GM19099 (cell line): Measurements from ENCODE around the gene TRMT2A.

ENCODE experiments used
- POLR2A ChIP-seq: IDR thresholded peaks from 3 replicates; pipeline ENCODE4 v1.6.1; 2011; ENCODE audit warnings: low read depth; ENCODE audit not compliant: insufficient read length; ENCODE audit errors: extremely low read depth

The TRMT2A gene

DNA sequence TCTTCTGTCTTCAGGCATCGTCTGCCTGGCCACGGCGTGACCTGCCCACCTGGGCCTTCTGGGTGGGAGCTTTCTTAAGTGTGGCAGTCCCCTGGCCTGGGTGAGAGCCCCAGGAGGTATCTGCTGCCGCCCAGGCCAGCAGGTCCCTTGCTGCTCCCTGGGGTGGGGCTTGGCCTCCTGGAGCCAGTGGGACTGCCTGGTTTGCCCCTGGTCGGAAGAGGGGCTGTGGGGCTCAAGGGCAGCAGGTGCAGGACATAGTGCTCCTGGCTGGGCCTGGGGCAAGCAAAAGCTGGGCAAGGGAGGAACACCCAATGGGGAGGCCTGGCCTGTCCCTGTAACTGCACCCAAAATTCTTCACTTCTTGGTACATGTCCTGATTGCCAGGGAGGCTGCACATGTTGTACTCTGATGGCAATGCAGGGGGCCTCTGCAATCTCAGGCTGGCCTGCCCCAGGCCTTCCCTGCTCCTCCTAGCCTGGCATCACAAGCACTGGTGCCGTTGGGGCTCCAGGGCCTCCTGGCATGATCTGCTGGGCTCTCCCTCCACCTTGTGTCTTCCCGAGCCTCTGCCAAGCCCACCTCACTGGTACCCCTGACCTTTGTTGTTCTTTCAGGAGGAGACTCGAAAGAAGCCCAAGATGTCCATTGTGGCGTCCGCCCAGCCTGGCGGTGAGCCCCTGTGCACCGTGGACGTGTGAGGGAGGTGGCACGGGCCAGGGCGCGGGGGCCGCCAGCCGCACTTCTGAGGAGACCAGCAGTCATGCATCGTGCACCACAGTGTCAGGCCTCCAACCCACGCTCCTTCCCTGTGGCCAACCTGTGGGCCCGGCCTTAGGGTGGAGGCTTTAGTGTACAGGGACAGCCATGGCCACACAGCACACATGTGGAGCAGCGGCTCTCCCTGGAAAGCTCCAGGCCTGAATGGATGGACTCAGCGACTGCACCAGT lies 7.3 kb downstream of the TRMT2A start:
- TF ChIP-seq POLR2A = no peak

DNA sequence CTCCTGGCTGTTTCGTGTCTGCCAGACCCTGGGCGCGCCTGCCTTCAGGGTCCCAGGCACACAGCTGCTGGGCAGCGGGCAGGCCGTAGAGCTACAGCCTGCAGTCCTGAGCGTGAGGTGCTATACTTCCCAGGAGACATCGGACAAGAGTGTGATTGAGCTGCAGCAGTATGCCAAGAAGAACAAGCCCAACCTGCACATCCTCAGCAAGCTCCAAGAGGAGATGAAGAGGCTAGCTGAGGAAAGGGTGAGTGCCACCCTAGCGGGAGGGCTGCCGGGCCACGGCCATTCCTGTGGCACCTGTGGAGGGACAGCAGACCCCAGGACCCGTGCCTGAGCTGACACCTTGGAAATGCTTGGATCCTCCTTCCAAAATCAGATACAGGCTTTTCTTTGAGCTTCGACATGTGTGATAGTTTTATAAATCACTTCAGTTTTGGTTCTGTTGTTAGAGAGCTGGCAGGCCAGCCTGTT lies 8.2 kb downstream of the TRMT2A start:
- TF ChIP-seq POLR2A = no peak

DNA sequence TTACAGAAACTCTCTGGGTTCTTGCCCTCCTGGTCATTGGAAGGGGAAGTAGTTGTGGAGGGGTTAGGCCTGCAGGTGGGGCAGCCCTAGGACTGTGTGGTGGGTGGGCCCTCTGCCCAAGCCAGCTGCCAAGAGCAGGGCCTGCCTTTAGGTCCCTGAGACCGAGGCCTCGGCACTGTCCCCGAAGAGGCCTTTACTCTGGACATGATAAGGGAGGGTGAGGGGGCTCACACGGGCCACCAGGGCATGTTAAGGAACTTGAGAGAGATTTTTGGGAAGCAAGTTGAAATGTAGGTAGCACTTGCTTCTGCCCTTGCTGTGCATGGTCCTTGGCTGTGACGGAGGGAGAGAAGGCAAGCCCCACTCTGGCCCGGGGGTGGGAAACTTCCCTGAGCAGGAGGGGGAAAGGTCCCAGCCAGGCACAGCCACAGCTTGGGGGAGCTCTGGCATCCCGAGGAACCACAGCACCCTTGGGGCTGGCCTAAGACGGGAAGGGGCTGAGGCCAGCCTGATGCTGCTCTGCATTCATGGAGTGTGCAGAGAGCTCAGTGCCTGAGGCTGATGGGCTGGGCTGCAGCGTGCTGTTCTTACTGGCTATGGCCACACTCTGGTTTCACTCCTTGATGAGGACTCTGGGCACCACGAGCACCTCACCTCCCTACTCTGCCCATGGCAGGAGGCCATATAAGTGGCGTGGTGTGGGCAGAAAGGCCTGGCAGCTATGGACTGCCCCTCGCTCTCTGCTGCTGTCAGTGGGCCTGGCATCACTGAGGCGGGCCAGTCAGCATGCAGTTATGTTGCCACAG lies 8.9 kb downstream of the TRMT2A start:
- TF ChIP-seq POLR2A = no peak

DNA sequence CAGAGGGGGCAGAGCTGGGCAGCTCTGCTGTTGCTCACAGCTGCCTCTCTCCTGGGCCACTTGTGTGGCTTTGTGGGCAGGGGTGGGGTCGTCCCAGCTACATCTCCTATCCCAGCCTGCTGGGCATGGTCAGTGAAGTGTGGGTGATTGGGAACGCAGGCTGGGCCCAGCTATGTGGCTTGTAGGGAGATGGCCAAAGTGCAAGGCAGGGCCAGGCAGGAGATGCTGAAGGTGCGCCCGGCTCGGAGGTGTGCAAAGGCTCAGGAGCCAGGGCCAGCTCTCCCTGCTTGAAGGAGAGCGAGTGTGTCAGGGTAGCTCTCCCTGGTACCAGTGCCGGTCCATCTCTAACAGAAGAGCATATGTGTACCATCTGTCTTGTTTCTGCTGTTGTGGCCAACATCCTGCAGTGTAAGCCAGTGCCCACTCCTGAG lies 9.5 kb downstream of the TRMT2A start:
- TF ChIP-seq POLR2A = no peak

DNA sequence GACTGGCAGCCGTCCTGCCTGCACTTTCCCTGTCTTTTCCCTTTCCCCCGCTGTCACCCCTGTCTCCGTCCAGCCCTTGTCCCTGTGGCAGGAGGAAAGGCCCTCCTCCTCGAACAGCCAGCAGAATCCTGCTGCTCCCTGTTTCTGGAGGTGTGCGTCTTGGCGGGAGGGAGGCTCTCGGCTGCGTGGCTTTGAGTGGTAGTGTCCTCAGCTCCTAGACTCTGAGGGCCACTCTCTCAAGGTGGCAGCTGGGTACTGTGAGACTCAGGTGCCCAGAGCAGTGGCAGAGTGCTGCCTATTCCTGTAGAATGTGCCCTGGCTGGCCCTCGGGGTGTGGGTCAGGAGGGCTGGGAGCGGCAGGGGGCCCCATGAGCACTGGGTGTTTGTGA lies 10.2 kb downstream of the TRMT2A start:
- no peak for TF ChIP-seq POLR2A

DNA sequence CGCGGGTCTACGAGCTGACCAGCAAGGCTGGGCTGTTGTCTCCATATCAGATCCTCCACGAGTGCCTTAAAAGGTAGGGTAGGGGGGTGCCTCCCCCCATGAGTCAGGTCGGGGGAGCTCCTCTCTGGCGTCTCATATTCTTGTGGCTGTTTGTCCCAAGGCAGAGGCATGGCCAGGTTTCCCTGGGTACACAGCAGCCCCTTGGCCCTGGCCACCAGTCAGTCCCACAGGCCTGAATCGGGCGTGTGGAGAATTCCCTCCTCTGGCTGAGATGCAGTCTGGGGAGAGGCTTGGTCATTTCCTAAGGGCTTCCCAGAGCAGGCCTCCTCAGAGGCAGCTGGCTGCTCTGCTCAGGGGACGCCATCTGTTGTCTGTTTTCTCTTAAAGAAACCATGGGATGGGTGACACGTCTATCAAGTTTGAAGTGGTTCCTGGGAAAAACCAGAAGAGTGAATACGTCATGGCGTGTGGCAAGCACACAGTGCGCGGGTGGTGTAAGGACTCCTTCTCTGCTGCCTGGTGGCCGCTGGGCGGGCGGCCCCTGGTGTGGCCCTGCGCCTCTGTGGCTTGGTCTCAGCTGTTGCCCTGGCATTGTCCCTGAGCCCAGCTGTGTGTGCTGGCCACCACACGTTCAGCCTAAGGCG lies 10.7 kb downstream of the TRMT2A start:
- no peak for TF ChIP-seq POLR2A

DNA sequence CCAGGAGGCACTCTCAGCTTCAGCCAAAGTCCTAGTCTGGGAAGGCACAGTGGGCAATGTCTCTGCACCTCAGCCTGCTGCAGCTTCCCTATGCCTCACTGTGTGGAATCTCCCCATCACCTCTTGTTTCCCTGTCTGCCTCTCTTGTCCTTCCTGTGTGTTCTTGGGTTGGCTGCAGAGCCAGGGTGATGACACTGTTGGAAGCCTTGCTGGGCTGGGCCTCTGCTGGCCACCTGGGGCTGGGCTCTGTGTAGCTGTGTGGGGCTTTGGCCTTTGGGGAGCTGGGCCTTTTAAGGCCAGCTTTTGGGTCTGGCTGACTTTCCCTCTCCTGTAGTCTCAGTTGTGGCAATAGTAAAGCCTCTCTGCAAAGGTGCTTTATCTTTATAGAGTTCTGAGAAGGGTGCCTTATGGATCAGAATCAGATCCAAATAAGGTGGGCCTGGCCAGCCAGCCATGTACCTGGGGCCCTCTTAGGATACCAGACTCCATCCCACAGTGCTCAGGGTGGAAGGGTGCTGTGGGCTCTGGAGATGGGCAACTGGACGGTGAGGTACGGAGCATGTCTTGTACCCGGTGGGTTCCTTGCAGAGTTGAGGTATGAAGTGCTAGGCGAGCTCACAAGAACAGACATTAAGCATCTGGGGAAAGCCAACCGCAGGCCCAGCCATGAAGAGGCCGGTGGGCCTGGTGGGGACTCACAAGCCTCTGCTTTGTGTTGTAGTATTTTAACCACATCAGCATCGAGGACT lies 11.4 kb downstream of the TRMT2A start:
- TF ChIP-seq POLR2A = no peak

DNA sequence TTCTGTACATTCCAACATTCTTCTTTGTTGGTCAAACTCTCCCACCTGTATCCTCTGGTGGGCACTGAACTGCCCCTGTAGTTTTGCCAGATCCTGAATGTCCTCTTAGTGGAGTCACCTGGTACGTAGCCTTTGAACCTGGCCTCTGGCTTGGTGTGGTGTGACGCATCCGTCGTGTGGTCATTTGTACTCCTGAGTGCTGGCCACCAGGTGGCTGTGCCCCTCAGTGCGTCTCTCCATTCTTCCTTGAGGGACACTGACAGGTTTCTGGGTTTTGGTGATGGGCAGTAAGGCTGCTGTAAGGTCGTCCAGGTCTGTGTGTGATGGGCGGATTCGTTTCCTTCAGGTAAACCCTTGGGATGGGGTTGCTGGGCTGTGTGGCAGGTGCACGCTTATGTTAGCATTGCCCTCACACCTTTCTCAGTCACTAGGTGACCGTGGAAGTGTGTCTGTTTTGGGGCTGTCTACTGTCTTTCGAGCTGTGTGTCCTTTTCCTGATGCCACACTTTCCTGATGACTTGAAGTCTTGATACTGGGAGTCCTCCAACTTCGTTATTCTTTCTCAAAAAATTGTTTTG lies 14.7 kb downstream of the TRMT2A start:
- no peak for TF ChIP-seq POLR2A

DNA sequence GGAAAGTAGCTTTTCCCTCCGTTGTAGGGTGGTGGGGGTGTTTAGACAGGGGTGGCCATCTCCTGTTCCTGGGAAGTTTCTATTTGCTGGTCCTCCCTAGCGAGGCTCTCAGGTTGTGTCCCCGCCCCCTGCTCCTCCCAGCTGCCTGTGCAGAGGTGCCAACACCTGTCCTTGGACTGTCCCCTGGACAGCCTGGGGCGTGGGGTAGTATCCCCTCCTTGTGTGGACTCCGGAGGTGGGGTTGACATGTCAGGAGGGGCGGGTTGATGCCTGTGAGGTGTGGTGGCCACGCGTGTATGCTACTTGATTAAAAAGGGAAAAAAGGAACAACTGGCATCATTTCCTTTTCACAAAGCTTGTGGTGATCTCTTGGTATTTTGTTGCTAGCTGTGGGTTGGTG lies 15.4 kb downstream of the TRMT2A start:
- TF ChIP-seq POLR2A = no peak

DNA sequence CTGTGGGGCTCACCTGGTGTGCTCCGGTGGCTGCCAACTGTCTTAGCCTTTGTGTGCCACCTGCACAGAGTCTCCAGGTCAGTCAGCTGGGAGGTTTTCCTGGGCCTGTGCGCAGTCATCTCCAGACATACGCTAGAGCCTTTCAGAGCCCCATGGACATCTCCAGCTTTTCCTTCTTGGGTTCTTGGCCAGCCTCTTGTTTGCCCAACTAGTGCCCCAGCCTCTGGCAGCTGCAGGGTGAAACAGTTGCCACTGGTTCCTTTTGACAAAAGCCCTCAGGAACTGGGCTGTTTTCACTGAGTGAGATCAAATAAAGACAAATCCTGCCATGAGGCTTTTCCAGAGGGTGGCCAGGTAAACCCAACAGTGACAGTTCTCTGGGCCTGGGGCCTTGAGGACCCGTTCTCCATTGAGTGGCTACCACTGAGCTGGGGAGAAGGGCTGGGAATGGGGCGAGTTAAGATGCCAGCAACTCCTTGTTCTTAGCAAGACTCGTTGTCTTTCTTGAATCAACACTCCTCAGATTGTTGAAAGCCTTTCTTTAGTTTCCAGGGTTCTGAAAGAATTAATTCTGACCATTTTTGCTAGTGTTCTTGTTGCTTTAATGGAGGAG lies 17.8 kb downstream of the TRMT2A start:
- TF ChIP-seq POLR2A = no peak

DNA sequence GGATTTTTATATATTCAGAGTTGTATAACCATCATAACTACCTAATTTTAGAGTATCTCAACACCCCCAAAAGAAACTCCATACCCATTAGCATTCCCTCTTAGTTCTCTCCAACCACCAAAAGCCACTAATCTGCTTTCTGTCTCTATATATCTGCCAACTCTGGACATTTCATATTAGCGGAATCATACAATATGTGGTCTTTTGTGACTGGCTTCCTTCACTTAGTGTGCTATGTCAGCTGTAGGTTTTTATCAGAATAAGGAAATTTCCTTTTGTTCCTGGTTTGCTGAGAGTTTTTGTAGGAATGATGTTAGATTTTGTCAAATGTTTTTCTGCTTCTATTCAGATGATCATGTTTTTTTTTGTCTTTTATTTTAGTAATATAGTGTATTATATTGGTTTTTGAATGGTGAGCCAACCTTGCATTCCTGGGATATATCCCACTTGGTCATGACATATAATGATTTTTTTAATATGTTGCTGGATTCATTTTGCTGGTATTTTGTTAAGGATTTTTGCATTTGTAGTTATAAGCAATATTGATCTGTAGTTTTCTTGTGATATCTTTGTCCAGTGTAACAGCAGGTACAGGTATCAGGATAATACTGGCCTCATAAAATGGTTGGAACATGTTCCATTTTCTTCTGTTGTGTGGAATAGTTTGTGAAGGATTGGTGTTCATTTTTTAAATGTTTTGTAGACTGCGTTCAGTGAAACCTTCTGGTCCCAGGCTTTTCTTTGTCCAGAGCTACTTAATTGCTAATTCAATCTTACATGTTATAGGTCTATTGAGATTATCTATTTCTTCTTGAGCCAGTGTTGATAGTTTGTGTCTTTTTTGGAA lies 20.2 kb downstream of the TRMT2A start:
- no peak for TF ChIP-seq POLR2A

DNA sequence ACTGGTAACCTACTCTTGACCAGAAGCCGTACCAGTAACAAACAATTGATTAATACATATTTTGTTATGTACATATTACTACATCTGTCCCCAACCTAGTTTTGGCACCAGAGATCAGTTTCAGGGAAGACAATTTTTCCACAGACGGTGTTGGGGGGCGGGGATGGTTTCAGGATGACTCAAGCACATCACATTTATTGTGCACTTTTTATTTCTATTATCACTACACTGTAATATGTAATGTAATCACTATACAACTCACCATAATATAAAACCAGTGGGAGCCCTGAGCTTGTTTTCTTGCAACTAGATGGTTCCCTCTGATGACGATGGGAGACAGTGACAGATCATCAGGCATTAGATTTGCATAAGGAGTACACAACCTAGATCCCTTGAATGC lies 21.5 kb downstream of the TRMT2A start:
- no peak for TF ChIP-seq POLR2A
